Measurements from ENCODE around the gene P2RY6. TPM values are rescaled to one million over a fixed set of nuclear protein-coding genes. Genes with fewer than 3 reads are reported as not detected.
"Not testable (repeated sequence)": the region's sequence is repeated elsewhere in the genome, so short reads cannot be mapped to it uniquely, and the experiment has no call there.

Gene P2RY6
- total RNA-seq, 4 donors from 2014 or later: 0.63 to 3.3 (median 0.90) TPM; not detected in 1

GRCh38 chr11:73270016-73270854, 1.9 kb upstream of the P2RY6 start:
- peaks cover 0 to 9% of the 10 kb centered on the region in 2 donors for H3K27me3 ChIP-seq
- H3K4me3 ChIP-seq: no peak overlapping the region
- H3K27ac ChIP-seq: no peak overlapping the region
- TF ChIP-seq POLR2A (IDR thresholded peaks at IDR 0.05) (no peak), CTCF (IDR thresholded peaks at IDR 0.05) (no peak), EP300 (IDR thresholded peaks at IDR 0.05) (no peak)
- 94 to 100% methylated on average over 2 to 7 of the region's 7 CpGs for WGBS, 2 donors
- H3K9me3 ChIP-seq: no peaks in the 10 kb centered on the region
- peaks cover 0 to 7% (median 3%) of the 10 kb centered on the region in 4 donors for H3K4me1 ChIP-seq
- no peak for DNase-seq (ENCODE audit: low spot score in 2 of 2)
- H3K36me3 ChIP-seq: no peaks in the 10 kb centered on the region

GRCh38 chr11:73270855-73271477, 1.2 kb upstream of the P2RY6 start:
- H3K9me3 ChIP-seq: no peaks in the 10 kb centered on the region
- H3K27ac ChIP-seq: no peak overlapping the region
- no peaks in the 10 kb centered on the region for H3K36me3 ChIP-seq
- WGBS, 2 donors: 77 to 83% methylated on average over 18 of the region's 18 CpGs
- peaks cover 0 to 7% (median 3%) of the 10 kb centered on the region in 4 donors for H3K4me1 ChIP-seq
- no peak overlapping the region for H3K4me3 ChIP-seq
- no peak for DNase-seq (ENCODE audit: low spot score in 2 of 2)
- peaks cover 0 to 2% of the 10 kb centered on the region in 2 donors for H3K27me3 ChIP-seq
- TF ChIP-seq CTCF (IDR thresholded peaks at IDR 0.05) (no peak), EP300 (IDR thresholded peaks at IDR 0.05) (no peak), POLR2A (IDR thresholded peaks at IDR 0.05) (no peak)

GRCh38 chr11:73271478-73271865, 666 bp upstream of the P2RY6 start:
- not testable (repeated sequence) for H3K4me1 ChIP-seq; H3K9me3 ChIP-seq; H3K27ac ChIP-seq; DNase-seq (ENCODE audit: low spot score in 2 of 2); H3K36me3 ChIP-seq; H3K4me3 ChIP-seq; H3K27me3 ChIP-seq
- 80% methylated on average over 10 of the region's 10 CpGs for WGBS, 2 donors

GRCh38 chr11:73272680-73273038, 521 bp downstream of the P2RY6 start:
- TF ChIP-seq EP300 (IDR thresholded peaks at IDR 0.05): no peak
- TF ChIP-seq CTCF (IDR thresholded peaks at IDR 0.05): no peak
- TF ChIP-seq POLR2A (IDR thresholded peaks at IDR 0.05): no peak
- H3K27ac ChIP-seq: peak overlapping the region in 1 of 4 donors; percentile 22
- peak overlapping the region in 1 of 4 donors; percentile 32 for H3K4me3 ChIP-seq
- H3K36me3 ChIP-seq: no peaks in the 10 kb centered on the region
- WGBS, 2 donors: 84 to 93% methylated on average over 7 of the region's 7 CpGs
- H3K27me3 ChIP-seq: no peaks in the 10 kb centered on the region
- H3K4me1 ChIP-seq: peaks cover 0 to 7% (median 3%) of the 10 kb centered on the region in 4 donors
- no peaks in the 10 kb centered on the region for H3K9me3 ChIP-seq
- no peak for DNase-seq (ENCODE audit: low spot score in 2 of 2)

- H3K36me3 ChIP-seq: no peaks in the 10 kb centered on the region
- no peak overlapping the region for H3K27ac ChIP-seq
- no peaks in the 10 kb centered on the region for H3K9me3 ChIP-seq
- peak overlapping the region in 1 of 4 donors; percentile 32 for H3K4me3 ChIP-seq
- no peak for TF ChIP-seq POLR2A (IDR thresholded peaks at IDR 0.05)
- TF ChIP-seq CTCF (IDR thresholded peaks at IDR 0.05): no peak
- no peak for TF ChIP-seq EP300 (IDR thresholded peaks at IDR 0.05)
- H3K27me3 ChIP-seq: no peaks in the 10 kb centered on the region
- peak in 1 of 2 donors; percentile 9 for DNase-seq (ENCODE audit: low spot score in 2 of 2)
- H3K4me1 ChIP-seq: peaks cover 0 to 7% (median 3%) of the 10 kb centered on the region in 4 donors
- WGBS, 2 donors: 54 to 56% methylated on average over 8 of the region's 8 CpGs
Measured at GRCh38 chr11:73273222-73273895, 1.2 kb downstream of the P2RY6 start.

- not testable (repeated sequence) for H3K4me1 ChIP-seq; H3K4me3 ChIP-seq; H3K27me3 ChIP-seq; H3K9me3 ChIP-seq; DNase-seq (ENCODE audit: low spot score in 2 of 2); H3K36me3 ChIP-seq
- peak overlapping the region in 1 of 4 donors; percentile 24 for H3K27ac ChIP-seq
- 72 to 77% methylated on average over 4 of the region's 4 CpGs for WGBS, 2 donors
Measured at GRCh38 chr11:73274191-73274590, 2.1 kb downstream of the P2RY6 start.
